HG02623 (cell line): Measurements from ENCODE around the gene MMS19.
"Not testable (repeated sequence)": the region's sequence is repeated elsewhere in the genome, so short reads cannot be mapped to it uniquely, and the experiment has no call there.

Experiments
- ATAC-seq: cut with Tn5 transposase; IDR thresholded peaks from one replicate; pipeline ENCODE4 v1.9.1; 2021; ENCODE audit warnings: moderate library complexity; ENCODE audit not compliant: unreplicated experiment

Gene MMS19

DNA sequence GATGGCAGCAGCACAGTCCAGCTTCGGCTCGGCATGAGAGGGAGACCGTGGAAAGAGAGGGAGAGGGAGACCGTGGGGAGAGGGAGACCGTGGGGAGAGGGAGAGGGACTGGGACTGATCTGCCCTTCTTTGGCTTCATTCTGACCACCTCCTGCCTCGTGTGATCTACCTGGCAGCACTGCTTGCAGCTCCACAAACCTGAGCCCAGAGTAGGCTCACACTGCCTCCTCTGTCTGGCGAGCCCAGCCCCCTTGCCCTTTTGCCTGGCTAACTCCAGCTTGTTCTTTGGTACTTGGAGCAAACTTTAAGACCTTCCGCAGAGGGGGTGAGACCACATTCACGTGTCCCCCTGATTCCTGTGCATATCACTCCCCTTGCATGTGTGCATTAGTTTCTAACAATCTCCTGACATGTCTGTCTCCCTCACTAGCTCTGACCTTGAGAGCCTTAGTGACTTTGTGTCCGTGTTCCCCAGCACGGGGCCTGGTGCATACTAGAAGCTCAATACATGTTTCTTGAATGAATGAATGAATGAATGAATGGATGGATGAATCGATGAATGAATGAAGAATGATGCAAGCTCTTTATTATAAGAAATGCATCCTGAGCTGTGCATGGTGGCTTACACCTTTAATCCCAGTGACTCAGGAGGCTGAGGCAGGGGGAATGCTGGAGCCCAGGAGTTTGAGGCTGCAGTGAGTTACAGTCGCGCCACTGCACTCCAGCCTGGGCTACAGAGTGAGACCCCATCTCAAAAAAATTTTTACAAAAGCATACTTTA lies 31.7 kb upstream of the MMS19 start:
- no peak for ATAC-seq

- ATAC-seq: not testable (repeated sequence)
Observed at GRCh38 chr10:97528876-97529275, 30.7 kb upstream of the MMS19 start.

DNA sequence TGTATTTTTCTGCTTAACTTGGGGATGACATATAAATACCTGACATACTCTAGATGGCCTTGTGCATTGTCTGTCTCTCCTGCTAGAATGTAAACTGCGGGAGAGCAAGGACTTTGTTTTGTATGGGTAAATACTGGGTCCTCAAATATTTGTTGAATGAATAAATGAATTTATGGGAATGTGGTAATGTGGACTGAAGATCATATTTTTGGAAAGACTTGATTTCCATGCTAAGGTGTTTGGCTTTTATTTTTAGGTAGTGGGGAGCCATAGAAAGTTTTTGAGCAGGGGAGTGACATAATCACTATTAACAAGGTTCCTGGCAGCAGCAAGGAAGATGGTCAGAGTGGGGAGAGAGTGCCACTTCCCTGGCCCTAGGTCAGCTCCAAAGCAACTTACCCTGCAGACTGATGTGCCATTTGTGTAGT lies 27.5 kb upstream of the MMS19 start:
- no peak for ATAC-seq

DNA sequence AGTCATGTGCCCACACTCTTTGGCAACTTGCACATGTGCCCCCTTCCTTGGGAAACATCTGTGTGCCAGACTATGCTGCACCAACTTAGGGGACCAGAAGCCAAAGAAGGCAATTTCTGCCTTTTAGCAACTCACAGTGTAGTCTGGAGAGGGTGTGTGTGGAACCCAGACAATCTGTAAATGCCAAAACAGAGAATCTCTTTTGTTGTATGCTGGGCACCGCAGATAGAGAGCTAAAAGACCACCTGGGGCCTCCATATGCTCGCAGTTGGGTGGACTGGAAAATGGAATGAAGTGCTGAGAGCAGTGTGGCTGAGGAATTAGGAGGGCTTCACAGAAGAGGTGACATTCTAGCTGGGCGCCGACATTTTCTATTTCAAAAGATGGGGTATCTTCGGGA lies 26.9 kb upstream of the MMS19 start:
- no peak for ATAC-seq

GRCh38 chr10:97522937-97523336 lies 24.7 kb upstream of the MMS19 start:
- ATAC-seq: no peak

DNA sequence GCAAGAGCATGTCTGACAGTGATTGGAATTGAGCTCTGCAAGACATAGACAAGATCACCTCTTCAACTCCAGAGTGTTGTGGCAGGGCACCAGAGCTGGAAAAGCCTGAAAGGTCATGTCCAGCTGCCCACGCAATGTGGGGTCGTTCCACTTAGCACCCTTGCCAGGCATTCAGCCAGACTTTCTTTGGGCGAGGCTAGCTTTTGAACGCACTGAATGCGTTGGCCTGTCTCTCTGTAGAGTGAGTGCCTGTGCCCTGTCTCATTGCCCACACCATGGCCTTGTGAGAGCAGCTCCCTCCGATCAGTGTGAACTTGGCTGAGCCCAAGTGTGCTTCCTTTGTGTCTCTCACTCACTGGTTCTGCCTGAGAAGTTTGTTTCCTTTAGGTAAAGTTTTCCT lies 23.8 kb upstream of the MMS19 start:
- ATAC-seq: no peak

- ATAC-seq: no peak
Observed at GRCh38 chr10:97520978-97521761, 22.9 kb upstream of the MMS19 start.

GRCh38 chr10:97520520-97520919 lies 22.3 kb upstream of the MMS19 start:
- ATAC-seq: no peak

DNA sequence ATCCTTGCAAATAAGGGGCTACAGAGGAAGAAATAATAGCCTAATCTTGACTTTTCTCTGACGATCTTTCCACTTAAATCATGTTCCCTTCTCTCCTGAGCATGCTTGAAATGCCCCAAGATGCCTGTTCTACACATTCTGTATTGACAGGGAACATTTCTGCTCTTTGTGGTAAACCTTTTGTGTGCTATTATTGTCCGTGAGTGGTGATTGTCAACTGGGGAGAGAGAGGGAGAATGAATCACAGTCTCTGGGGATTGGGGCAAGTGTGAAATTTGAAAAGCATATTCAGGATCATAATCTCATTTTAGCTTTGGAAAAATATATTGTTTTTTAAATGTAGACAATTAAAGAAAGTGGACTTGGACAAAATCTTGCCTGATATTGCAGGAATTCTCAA lies 21.1 kb upstream of the MMS19 start:
- no peak for ATAC-seq

DNA sequence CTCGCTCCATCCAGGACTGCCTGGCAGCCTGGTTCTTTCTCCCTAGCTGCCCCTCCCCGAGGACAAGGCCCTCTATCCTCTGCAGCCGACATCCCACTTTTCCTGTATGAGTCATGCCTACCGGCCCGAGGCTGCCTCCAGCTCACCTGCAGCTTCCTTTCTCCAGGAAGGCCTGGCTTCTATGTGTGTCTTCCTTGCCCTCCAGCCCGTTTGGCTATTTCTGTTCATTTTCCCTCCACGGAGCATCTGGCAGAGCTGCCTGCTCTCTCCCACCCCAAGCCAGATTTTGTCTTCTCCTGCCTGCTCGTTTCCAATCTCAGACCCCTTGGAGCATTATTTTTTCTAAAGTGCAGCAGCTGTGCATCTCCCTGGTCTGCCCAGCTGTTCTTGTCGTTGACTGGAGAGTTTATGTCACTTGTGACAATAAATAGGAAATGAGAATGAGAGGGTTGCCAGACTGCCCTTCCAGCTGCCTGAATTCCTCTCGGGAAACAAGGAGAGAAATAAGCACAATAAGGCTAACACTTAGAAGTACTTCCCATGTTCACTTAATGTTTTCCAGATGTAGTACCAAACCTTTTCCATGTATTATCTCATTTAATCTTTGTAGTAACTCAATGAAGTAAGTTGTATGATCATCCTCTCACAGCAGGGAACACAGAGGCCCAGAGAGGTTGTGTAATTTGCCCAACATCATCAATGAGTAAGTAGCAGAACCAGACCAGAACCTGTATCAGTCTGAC lies 20.2 kb upstream of the MMS19 start:
- ATAC-seq: no peak

GRCh38 chr10:97517778-97518300 lies 19.6 kb upstream of the MMS19 start:
- no peak for ATAC-seq

DNA sequence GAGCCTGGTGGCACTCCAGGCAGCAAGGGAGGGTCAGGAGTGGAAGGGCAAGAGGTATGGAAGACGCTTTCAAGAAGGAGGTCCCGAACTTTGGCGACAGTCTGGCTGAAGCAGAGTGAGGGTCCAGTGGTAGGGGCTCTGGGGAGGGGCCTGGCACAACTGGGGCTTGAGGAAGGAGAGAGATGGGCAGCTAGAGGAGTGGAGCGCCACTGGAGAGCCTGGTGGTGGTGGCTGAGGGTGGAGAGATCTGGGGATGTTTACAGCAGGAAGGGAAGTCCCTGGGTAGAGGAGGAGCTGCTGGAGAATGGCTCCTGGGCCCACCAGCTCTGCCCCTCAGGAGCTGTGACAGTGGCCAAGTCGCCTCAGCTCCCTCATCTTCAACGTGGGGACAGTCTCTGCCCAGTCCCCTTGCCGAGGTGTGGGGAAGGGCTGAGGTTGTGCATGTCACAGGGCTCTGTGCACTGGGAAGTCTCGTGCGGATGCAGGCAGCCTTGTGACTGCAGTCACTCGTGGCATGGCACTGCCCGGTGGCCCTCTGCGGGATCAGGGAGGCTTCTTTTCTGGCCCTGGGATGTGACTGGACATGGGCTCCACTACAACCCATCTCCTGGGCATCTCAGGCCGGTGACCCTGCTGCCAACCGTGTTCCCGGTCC lies 19.0 kb upstream of the MMS19 start:
- no peak for ATAC-seq

DNA sequence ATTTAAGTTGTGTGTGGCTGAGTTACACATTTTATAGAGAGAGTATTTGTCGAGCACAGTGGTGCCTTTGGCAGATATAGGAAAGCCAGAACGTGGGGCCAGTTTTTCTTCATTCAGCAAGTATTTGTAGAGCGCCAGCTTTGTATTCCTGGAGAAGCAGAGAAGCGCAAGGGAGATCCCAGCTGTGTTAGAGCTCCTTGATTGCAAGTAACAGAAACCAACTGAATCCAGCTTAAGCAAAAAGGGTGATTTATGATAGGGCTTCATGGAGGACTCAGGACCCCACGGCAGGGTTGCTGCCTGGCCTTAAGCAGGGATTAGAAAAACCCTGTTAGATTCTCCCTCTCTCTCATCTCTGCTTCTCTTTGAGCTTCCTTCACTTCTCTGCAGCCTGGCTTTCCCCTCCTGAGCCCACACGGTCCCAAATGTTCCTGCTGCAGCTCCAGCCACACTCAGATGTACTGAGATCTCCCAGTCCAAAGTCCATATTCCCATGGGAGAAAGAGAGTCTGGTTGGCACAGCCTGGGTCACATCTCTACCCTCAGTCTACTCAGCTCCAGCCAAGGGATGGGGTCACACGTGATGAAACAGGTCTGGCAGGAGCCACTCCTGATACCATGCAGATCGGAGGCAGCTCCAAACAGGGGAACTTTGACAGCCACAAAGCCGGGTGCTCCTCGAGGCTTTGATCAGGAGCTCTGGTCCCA lies 17.2 kb upstream of the MMS19 start:
- no peak for ATAC-seq

GRCh38 chr10:97514344-97514743 lies 16.1 kb upstream of the MMS19 start:
- ATAC-seq: no peak

DNA sequence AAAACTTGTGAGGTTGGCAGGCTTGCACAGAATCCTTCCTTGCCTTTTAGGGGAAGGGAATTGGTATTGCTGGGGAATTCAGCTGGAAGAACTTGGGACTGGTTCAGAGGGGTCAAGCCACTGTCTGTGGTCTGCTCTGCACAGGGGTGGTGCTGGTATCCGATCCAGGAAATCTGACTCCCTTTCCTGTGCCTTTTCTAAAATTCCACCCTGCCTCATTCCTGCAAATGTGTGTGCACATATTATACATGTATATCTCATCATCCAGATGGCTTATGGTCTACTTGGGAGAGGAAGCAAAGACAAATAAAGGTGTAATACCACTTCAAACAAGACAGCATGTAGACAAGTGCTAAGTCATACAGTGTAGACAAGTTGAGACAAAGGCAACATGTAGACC lies 14.8 kb upstream of the MMS19 start:
- ATAC-seq: no peak

- no peak for ATAC-seq
Observed at GRCh38 chr10:97511711-97512440, 13.7 kb upstream of the MMS19 start.

- ATAC-seq: no peak
Observed at GRCh38 chr10:97510686-97511085, 12.5 kb upstream of the MMS19 start.

DNA sequence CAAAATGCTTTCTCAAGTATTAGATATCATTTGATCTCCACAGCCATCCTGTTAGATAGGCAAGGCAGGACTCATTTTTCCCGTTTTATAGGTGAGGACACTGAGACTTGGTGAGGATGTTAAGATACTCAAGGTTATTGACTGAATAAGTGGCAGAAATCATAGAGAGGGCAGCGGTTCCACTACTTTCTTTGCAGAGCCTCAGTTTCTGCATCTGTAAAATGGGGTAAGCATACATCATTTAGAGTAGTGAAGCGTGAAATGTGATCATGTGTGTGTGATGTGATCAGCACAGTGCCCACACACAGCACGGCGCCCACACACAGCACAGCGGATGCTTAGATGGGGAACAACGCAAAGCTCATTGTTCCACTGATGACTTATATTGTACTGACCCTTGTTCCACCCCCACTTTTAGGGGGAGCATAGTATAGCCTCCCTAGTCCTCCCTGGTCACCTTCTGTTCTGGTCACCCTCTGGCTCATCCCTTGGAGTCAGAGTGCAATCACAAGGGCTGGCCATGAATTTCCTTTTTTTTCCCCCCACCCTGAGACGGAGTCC lies 11.0 kb upstream of the MMS19 start:
- no peak for ATAC-seq

DNA sequence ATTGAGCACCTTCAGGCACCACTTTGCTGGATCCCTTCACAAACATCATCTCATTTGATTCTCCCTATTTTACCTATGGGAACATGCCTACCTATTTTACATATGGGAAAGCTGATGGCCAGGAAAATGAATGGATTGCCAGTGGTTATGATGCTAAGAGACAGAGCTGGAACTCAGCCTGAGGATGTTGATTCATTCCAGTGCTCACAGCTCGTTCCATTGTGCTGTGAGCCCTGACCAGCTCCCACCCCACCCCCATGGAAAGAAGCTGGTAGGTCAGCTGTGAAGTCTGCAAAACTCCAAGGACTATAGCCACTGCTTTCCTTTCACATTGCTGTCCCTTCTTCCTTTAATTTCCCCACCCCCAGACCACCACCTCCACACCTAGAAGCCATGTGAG lies 10.1 kb upstream of the MMS19 start:
- ATAC-seq: no peak
